Neural progenitor cell (in vitro differentiated cells): ENCODE data around the gene ITGA8. TPM values are rescaled to one million over a fixed set of nuclear protein-coding genes. Genes with fewer than 3 reads are reported as not detected.

Experiments used
- DNase-seq: peaks from one replicate; pipeline ENCODE4 v3.0.0-alpha.2; 2016; ENCODE audit warnings: low spot score
- H2AFZ ChIP-seq: fragments of 200-600 bp; sonication (generic); replicated peaks from 2 replicates; pipeline ENCODE4 v1.6.1; 2016; ENCODE audit warnings: antibody characterized with exemption
- H3F3A ChIP-seq: fragments of 200-600 bp; sonication (generic); 2 replicates; pipeline ENCODE4 v1.6.1; 2016; ENCODE audit warnings: antibody characterized with exemption, low read depth
- H3K27ac ChIP-seq: fragments of 200-600 bp; sonication (generic); 2 replicates; pipeline ENCODE4 v1.5.1; 2016; ENCODE audit warnings: mild to moderate bottlenecking
- H3K27me3 ChIP-seq: fragments of 200-600 bp; sonication (generic); 2 replicates; pipeline ENCODE4 v1.6.1; 2016; ENCODE audit warnings: mild to moderate bottlenecking, moderate library complexity
- H3K36me3 ChIP-seq: fragments of 200-600 bp; sonication (generic); 2 replicates; pipeline ENCODE4 v1.5.1; 2016
- H3K4me1 ChIP-seq: fragments of 200-600 bp; sonication (generic); 2 replicates; pipeline ENCODE4 v1.6.1; 2016; ENCODE audit warnings: mixed run types
- H3K4me2 ChIP-seq: fragments of 200-600 bp; sonication (generic); 2 replicates; pipeline ENCODE4 v1.6.1; 2016
- H3K4me3 ChIP-seq: fragments of 200-600 bp; sonication (generic); 2 replicates; pipeline ENCODE4 v1.5.1; 2016
- H3K79me2 ChIP-seq: fragments of 200-600 bp; sonication (generic); 2 replicates; pipeline ENCODE4 v1.6.1; 2016; ENCODE audit warnings: low read depth
- H3K9ac ChIP-seq: fragments of 200-600 bp; sonication (generic); 2 replicates; pipeline ENCODE4 v1.6.1; 2016
- H3K9me3 ChIP-seq: fragments of 200-600 bp; sonication (generic); 2 replicates; pipeline ENCODE4 v1.5.1; 2016; ENCODE audit warnings: low read depth
- H4K20me1 ChIP-seq: fragments of 200-600 bp; sonication (generic); 2 replicates; pipeline ENCODE4 v1.6.1; 2016; ENCODE audit warnings: low read depth
- H3K27ac Mint-ChIP-seq: 3 replicates; pipeline ENCODE4 v1.8.0; 2021; ENCODE audit warnings: mixed read lengths
- H3K27me3 Mint-ChIP-seq: 2 replicates; pipeline ENCODE4 v1.8.0; 2022; ENCODE audit warnings: low read depth, mild to moderate bottlenecking, inconsistent platforms, moderate library complexity, mixed read lengths; ENCODE audit not compliant: insufficient read depth
- H3K36me3 Mint-ChIP-seq: 3 replicates; pipeline ENCODE4 v1.8.0; 2021; ENCODE audit warnings: mixed read lengths
- H3K4me1 Mint-ChIP-seq: 3 replicates; pipeline ENCODE4 v1.8.0; 2021; ENCODE audit warnings: mixed read lengths
- H3K4me3 Mint-ChIP-seq: 3 replicates; pipeline ENCODE4 v1.8.0; 2021; ENCODE audit warnings: mild to moderate bottlenecking, moderate library complexity, mixed read lengths
- H3K9me3 Mint-ChIP-seq: 3 replicates; pipeline ENCODE4 v1.8.0; 2020; ENCODE audit warnings: mixed read lengths
- EZH2 ChIP-seq: fragments of 200-600 bp; sonication (generic); IDR thresholded peaks from 2 replicates; pipeline ENCODE4 v1.6.1; 2017; ENCODE audit warnings: antibody characterized with exemption, mild to moderate bottlenecking, moderate library complexity
- EZH2phosphoT487 ChIP-seq: fragments of 200-600 bp; sonication (generic); IDR thresholded peaks from 2 replicates; pipeline ENCODE4 v1.6.1; 2017; ENCODE audit warnings: antibody characterized with exemption
- total RNA-seq: library from RNA; depleted of rRNA; stranded (reverse); fragments of >200 nt; gene quantifications from 2 replicates; pipeline ENCODE4 v1.2.3, GENCODE V29; 2015; ENCODE audit warnings: low replicate concordance
- TF ChIP-seq, protein P1 (sequence below): fragments of 200-600 bp; sonication (generic); IDR thresholded peaks from 2 replicates; pipeline ENCODE4 v1.5.1; 2017; ENCODE audit warnings: antibody characterized with exemption, mild to moderate bottlenecking

The ITGA8 gene
- total RNA-seq, 1 donor from 2014 or later = 0.15 TPM

- Mint-ChIP-seq H3K4me3 (no peak overlapping the region), H3K36me3 (no peaks in the 10 kb centered on the region), H3K4me1 (peaks cover 13% of the 10 kb centered on the region), H3K9me3 (peaks cover 2% of the 10 kb centered on the region), H3K27ac (no peak overlapping the region), H3K27me3 (no peaks in the 10 kb centered on the region)
- Histone ChIP-seq H3K4me2 (no peak overlapping the region), H3K79me2 (no peaks in the 10 kb centered on the region), H3K4me3 (no peak overlapping the region), H3K36me3 (no peaks in the 10 kb centered on the region), H3K9ac (no peak overlapping the region), H2AFZ (no peak overlapping the region), H3K9me3 (no peaks in the 10 kb centered on the region), H3K27ac (no peak overlapping the region), H3F3A (no peaks in the 10 kb centered on the region), H3K27me3 (no peaks in the 10 kb centered on the region), H3K4me1 (no peaks in the 10 kb centered on the region), H4K20me1 (no peaks in the 10 kb centered on the region)
- TF ChIP-seq, protein P1, sequence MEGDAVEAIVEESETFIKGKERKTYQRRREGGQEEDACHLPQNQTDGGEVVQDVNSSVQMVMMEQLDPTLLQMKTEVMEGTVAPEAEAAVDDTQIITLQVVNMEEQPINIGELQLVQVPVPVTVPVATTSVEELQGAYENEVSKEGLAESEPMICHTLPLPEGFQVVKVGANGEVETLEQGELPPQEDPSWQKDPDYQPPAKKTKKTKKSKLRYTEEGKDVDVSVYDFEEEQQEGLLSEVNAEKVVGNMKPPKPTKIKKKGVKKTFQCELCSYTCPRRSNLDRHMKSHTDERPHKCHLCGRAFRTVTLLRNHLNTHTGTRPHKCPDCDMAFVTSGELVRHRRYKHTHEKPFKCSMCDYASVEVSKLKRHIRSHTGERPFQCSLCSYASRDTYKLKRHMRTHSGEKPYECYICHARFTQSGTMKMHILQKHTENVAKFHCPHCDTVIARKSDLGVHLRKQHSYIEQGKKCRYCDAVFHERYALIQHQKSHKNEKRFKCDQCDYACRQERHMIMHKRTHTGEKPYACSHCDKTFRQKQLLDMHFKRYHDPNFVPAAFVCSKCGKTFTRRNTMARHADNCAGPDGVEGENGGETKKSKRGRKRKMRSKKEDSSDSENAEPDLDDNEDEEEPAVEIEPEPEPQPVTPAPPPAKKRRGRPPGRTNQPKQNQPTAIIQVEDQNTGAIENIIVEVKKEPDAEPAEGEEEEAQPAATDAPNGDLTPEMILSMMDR = no peak
- TF ChIP-seq EZH2phosphoT487 = no peak
- no peak for TF ChIP-seq EZH2
- no peak for DNase-seq
Measured at GRCh38 chr10:15745751-15746150, 26.0 kb upstream of the ITGA8 start.

DNA sequence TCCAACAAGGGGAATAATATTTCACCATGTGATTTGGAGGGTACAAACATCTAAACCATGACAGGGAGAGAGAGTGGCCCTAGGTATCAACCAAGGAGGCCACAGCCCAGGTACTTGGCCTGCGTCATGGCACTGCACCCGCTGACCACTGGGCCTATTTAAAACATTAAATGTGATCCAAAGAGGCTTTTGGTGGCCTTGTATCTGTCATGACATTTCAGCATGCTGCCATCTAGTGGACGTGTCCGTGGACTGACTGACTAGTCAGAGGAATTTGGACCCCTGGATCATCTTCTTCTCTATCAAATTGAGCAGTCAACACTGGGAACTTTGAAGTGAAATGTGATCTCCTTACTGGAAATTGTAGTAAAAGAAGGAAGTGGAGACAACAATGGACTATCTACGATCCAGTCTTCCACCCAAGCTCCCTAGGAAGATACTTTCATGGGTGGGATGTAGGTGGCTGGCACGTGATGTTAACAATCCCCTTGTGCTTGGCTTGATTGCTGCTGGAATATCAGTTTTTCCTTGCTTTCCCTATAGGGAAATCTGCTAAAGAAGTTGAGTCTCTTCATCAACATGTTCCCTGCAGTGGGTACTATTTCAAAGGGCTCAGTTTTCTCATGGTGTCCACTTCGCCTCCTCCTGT lies 24.6 kb upstream of the ITGA8 start:
- TF ChIP-seq EZH2 = no peak
- TF ChIP-seq, protein P1 = peak; percentile 78
- TF ChIP-seq EZH2phosphoT487 = no peak
- no peaks in the 10 kb centered on the region for H3K9me3 ChIP-seq
- H3K4me2 ChIP-seq = no peak overlapping the region
- Mint-ChIP-seq H3K4me3 (no peak overlapping the region), H3K36me3 (no peaks in the 10 kb centered on the region), H3K27ac (no peak overlapping the region), H3K4me1 (peaks cover 13% of the 10 kb centered on the region), H3K27me3 (no peaks in the 10 kb centered on the region), H3K9me3 (peaks cover 2% of the 10 kb centered on the region)
- no peaks in the 10 kb centered on the region for H3K79me2 ChIP-seq
- H3K27me3 ChIP-seq = no peaks in the 10 kb centered on the region
- H3K9ac ChIP-seq = no peak overlapping the region
- no peak overlapping the region for H3K27ac ChIP-seq
- no peaks in the 10 kb centered on the region for H4K20me1 ChIP-seq
- no peaks in the 10 kb centered on the region for H3K4me1 ChIP-seq
- H3F3A ChIP-seq = no peaks in the 10 kb centered on the region
- no peaks in the 10 kb centered on the region for H3K36me3 ChIP-seq
- no peak overlapping the region for H2AFZ ChIP-seq
- peak; percentile 85 for DNase-seq
- no peak overlapping the region for H3K4me3 ChIP-seq

DNA sequence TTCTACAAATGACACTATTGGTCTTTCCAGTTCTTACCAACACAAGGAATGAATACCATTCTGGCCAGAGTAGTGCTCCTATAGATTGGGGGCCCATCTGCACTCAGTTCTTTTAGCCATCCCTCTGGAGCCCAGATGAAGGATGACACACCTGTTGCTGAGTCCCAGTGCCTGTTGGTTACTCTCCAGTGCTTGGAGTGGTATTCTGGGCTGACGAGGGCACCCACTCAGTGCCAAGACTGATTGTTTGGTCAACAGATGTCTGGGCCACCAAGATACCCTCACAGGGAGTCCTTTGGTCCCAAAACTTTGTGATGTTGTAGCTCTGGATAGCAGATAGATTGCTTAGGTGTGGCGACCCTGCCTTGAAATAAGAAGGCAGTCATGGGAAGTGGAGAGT lies 23.7 kb upstream of the ITGA8 start:
- H3K4me2 ChIP-seq = no peak overlapping the region
- H3K9me3 ChIP-seq = no peaks in the 10 kb centered on the region
- Mint-ChIP-seq H3K27me3 (no peaks in the 10 kb centered on the region), H3K27ac (no peak overlapping the region), H3K36me3 (no peaks in the 10 kb centered on the region), H3K4me1 (peaks cover 13% of the 10 kb centered on the region), H3K4me3 (no peak overlapping the region), H3K9me3 (peaks cover 2% of the 10 kb centered on the region)
- H3K27ac ChIP-seq = no peak overlapping the region
- no peaks in the 10 kb centered on the region for H3K27me3 ChIP-seq
- H3K4me1 ChIP-seq = no peaks in the 10 kb centered on the region
- no peak for TF ChIP-seq EZH2
- TF ChIP-seq EZH2phosphoT487 = no peak
- TF ChIP-seq, protein P1 = no peak
- no peak overlapping the region for H2AFZ ChIP-seq
- H3F3A ChIP-seq = no peaks in the 10 kb centered on the region
- H3K9ac ChIP-seq = no peak overlapping the region
- H3K36me3 ChIP-seq = no peaks in the 10 kb centered on the region
- no peak for DNase-seq
- H3K79me2 ChIP-seq = no peaks in the 10 kb centered on the region
- H4K20me1 ChIP-seq = no peaks in the 10 kb centered on the region
- H3K4me3 ChIP-seq = no peak overlapping the region
